GM21576 (cell line): Measurements from ENCODE around the gene ZSWIM8.
"Not testable (repeated sequence)": the region's sequence is repeated elsewhere in the genome, so short reads cannot be mapped to it uniquely, and the experiment has no call there.

Source experiments
- ATAC-seq: cut with Tn5 transposase; IDR thresholded peaks from one replicate; pipeline ENCODE4 v1.9.1; 2021; ENCODE audit warnings: mild to moderate bottlenecking, moderate library complexity; ENCODE audit not compliant: unreplicated experiment

ZSWIM8 gene

GRCh38 chr10:73772281-73773151 is 12.9 kb upstream of the ZSWIM8 start:
- peak; percentile 54 for ATAC-seq

DNA sequence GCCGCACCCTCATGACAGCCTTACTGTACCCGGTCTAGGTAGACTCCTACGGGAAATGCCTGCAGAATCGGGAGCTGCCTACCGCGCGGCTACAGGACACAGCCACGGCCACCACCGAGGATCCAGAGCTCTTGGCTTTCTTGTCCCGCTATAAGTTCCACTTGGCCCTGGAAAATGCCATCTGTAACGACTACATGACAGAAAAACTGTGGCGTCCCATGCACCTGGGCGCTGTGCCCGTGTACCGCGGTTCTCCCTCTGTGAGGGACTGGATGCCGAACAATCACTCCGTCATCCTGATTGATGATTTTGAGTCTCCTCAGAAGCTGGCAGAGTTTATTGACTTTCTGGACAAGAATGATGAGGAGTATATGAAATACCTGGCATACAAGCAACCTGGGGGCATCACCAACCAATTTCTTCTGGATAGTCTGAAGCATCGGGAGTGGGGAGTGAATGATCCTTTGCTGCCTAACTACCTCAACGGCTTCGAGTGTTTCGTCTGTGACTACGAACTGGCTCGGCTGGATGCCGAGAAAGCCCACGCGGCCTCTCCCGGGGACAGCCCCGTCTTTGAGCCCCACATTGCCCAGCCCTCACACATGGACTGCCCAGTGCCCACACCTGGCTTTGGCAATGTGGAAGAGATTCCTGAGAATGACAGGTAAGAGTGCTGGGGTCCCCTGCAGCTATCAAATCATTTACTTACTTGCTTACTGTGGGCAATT is 12.1 kb upstream of the ZSWIM8 start:
- peak; percentile 4 for ATAC-seq

DNA sequence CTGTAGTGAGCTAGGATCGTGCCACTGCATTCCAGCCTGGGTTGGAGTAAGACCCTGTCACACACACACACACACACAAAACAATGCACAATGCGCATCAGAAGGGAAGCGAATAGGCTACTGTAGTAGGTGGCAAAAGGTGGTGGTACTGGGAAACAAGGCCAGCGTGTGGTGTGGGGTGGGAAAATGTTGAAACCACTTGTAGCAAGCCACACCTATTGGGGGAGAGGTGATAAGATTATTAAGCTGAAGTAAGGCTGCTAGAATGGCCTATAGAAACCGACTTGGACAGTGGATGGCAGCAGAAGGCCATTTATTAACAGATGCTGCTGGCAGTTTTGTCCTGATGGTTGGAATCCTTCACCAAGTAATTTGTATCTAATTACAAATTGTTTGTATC is 10.8 kb upstream of the ZSWIM8 start:
- no peak for ATAC-seq

GRCh38 chr10:73779018-73779417 is 6.4 kb upstream of the ZSWIM8 start:
- ATAC-seq: no peak

DNA sequence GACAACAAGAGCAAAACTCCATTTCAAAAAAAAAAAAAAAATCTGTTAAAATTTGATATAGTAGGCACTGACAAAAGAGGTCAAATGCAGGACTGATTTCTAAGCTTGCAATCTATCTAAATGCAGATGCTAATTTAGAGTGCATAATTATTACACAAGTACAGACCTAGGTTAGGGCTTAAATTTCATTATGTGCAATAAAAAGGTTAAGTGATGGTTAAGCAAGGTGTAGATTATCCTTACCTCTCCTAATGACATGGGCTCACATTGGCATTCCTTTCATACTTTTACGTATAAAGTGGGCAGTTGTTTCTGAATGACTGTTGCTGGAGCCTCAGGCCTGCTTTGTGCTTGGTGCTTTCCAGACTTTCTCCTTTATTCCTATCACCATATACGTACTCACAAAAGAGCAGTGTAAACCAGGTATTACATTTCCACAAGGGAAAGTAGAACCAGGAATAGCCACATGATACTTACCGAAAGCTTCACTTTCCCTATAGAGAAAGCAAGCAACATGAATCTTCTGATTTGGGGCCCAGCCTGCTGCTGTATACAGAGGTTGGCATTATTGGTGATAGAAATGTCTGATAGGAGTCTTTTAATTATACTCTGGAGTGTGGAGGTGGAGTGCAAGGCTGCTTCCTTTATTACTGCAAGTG is 5.7 kb upstream of the ZSWIM8 start:
- no peak for ATAC-seq

GRCh38 chr10:73780301-73780700 is 5.1 kb upstream of the ZSWIM8 start:
- ATAC-seq: no peak

- no peak for ATAC-seq
Observed at GRCh38 chr10:73780966-73781365, 4.4 kb upstream of the ZSWIM8 start.

DNA sequence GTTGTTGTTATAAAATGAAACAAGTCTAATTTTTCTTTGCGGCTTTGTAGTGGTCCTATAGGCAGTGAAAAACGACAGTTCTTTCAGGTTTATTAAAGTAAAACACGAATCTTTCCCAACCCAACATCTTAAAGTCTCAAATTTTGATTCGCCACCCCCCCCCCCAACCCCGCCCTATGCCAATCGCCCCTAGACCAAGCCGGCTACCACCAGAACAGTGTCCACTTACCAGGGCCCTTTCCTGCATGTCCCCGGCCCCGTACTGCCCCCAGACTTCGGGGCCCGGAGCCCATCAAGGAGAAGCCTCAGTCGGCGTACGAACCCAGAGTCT is 3.9 kb upstream of the ZSWIM8 start:
- ATAC-seq: no peak

DNA sequence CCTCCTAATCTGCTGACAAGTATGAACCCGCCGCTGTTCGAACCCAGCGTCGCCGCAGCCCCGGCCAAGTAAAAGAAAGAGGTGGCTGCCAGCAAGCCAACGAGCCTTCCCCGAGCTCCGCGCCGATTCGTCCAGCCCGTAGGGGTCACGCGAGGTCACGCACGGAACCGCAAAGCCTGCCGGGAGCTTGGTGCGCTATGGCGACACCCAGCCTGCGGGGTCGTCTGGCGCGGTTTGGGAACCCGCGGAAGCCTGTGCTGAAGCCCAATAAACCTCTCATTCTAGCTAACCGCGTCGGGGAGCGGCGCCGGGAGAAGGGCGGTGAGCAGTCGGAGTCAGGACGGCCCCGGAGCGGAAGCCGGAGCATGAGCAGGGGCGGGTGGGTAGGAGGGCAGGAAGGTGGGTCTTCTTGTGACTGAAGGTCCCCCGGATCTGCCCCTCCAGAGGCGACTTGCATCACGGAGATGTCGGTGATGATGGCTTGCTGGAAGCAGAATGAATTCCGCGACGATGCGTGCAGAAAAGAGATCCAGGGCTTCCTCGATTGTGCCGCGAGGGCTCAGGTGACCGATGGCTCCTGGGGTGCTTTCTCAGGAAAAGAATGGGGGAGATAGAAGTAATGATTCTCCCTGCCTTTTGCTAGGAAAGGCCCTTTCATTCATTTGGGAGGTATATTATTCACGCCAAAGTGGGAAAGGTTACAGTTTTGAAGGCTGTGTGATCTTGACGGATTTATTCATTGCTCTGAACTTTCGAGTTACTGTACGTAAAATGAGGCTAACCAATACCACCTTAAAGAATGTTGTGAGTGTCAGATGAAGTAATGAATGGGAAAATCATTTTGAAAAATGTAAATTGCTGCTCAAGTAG is 3.3 kb upstream of the ZSWIM8 start, which contains the start of gene CHCHD1:
CHCHD1 (plus strand) TSS at position 170 of the 870 bp plus-strand sequence; CDS start at position 198, 28 bp downstream.
- peak; percentile 36 for ATAC-seq

DNA sequence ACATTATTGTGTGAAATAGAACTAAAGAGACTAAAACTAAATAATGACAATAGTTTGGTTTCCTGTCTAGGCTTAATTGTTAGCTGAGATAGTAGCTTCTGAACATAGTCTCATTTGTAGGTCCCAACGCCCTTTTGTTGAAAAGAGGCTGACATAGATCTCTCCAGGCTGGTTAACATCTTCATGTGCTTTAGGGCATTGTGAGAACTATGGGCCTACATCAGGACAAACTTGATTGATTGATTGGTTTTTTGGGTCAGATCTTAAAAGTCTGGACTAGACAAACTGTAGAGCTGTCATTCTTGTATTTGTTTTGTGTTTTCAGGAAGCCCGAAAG is 2.7 kb upstream of the ZSWIM8 start:
- no peak for ATAC-seq

- ATAC-seq: peak; percentile 11
Observed at GRCh38 chr10:73785721-73786511, 510 bp downstream of the ZSWIM8 start.

DNA sequence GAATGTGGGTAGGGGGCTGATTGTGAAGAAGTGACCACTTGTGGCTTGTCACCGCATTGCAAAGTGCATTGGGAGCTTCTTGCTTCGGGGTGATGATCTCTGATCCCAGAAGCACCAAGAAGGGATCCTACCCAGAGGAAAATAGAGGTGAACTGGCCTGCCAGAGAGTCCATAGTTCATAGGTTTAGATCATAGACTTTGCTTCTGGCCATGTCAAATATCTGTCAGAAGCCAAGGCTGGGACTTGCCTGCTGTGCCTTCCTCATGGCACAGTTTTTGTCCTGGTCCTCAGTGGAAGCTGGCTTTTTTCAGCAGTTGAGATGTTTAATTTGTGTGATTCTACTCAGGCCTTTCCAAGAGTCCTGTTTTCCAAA is 1.1 kb downstream of the ZSWIM8 start:
- ATAC-seq: no peak

- not testable (repeated sequence) for ATAC-seq
Observed at GRCh38 chr10:73787031-73787800, 1.8 kb downstream of the ZSWIM8 start.

DNA sequence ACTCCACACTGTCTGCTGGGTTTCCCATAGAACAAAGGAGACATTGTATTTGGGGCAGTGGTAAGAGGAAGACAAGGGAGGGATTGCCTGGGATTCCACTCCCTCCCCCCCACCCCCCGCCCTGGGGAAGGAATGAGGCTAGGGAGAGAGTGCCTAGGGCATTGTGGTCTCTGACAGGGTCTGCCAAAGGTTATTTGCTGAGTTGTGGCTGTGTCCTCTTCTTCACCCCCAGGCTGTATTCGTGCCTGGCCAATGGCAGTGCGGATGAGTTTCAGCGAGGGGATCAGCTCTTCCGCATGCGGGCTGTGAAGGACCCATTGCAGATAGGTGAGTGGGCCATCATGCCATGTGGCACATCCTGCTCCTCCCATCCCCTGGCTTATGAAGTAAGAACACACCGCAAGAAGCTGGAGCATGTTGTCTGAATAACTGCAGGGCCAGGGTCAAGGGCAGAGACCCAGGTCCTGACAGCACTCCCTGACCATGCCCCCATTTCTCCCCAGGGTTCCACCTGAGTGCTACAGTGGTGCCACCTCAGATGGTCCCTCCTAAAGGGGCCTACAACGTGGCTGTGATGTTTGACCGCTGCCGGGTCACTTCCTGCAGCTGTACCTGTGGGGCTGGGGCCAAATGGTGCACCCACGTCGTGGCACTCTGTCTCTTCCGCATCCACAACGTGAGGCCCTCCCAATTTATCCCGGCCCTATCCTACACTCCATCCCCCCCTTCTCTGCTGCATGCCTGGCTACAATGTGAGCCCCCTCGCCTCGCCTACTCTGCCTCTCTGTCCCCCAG is 3.7 kb downstream of the ZSWIM8 start:
- ATAC-seq: no peak

GRCh38 chr10:73789659-73790055 is 4.3 kb downstream of the ZSWIM8 start:
- no peak for ATAC-seq

DNA sequence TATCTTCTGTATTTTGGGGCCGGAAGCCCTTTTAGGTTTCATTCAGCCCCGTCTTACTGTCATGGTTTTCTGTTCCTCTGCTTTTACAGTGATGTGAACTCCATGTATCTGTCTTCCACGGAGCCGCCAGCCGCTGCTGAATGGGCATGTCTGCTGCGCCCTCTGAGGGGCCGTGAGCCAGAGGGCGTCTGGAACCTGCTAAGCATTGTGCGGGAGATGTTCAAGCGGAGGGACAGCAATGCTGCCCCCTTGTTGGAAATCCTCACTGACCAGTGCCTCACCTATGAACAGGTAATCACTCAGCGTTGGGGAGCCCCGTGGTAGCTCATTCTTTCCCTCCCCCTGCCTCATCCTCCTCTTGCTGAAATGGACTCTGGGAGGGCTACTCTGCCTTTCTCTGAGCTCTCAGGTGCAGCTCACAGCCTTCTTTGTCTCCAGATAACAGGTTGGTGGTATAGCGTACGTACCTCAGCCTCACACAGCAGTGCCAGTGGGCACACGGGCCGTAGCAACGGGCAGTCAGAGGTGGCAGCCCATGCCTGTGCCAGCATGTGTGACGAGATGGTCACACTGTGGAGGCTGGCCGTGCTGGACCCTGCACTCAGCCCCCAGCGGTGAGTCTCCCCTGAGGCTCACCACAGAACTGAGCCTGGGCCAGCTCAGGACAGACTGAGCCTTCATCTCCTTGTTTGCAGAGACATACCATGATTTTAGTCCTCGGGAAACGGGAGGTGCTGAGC is 5.7 kb downstream of the ZSWIM8 start:
- no peak for ATAC-seq

- ATAC-seq: no peak
Observed at GRCh38 chr10:73791871-73792400, 6.5 kb downstream of the ZSWIM8 start.

DNA sequence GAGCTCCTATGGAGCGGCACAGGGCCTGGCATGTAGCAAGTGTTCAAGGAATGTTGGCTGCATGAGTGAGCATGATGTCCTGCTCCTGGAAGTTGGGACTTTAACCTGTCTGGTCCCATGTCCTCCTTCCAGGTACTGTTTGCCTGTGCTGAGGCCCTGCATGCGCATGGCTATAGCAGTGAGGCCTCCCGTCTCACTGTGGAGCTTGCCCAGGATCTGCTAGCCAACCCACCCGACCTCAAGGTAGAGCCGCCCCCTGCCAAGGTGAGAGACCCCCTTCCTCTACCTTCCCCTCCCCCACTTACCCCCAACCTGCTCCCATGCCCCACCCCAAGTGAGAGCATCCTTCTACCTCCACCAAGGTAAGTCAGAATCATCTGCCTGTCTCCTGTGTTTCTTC is 8.1 kb downstream of the ZSWIM8 start:
- ATAC-seq: no peak
